KMS-11 (cell line): ENCODE results near the gene KLRB1.
"Not testable (repeated sequence)": the region's sequence is repeated elsewhere in the genome, so short reads cannot be mapped to it uniquely, and the experiment has no call there.

Experiments used
- H2AFZ ChIP-seq: fragments of 200-600 bp; sonication (generic); 2 replicates; pipeline ENCODE4 v1.6.1; 2016; ENCODE audit warnings: antibody characterized with exemption, mixed run types, low read depth
- H3K27ac ChIP-seq: fragments of 200-600 bp; sonication (generic); 2 replicates; pipeline ENCODE4 v1.6.1; 2016; ENCODE audit warnings: mild to moderate bottlenecking, mixed run types
- H3K27me3 ChIP-seq: fragments of 200-600 bp; sonication (generic); 2 replicates; pipeline ENCODE4 v1.6.1; 2017; ENCODE audit warnings: mild to moderate bottlenecking, low read depth, mixed run types, moderate library complexity; ENCODE audit not compliant: insufficient read depth
- H3K36me3 ChIP-seq: fragments of 200-600 bp; sonication (generic); 2 replicates; pipeline ENCODE4 v1.6.1; 2017; ENCODE audit warnings: mild to moderate bottlenecking, mixed run types; ENCODE audit not compliant: insufficient read depth
- H3K4me1 ChIP-seq: fragments of 200-600 bp; sonication (generic); 2 replicates; pipeline ENCODE4 v1.6.1; 2016; ENCODE audit warnings: mild to moderate bottlenecking, low read depth, mixed run types; ENCODE audit not compliant: poor library complexity, severe bottlenecking
- H3K4me2 ChIP-seq: fragments of 200-600 bp; sonication (generic); 2 replicates; pipeline ENCODE4 v1.7.0; 2016; ENCODE audit warnings: mild to moderate bottlenecking, mixed run types
- H3K4me3 ChIP-seq: fragments of 200-600 bp; sonication (generic); IDR thresholded peaks from 2 replicates; pipeline ENCODE4 v1.6.1; 2017; ENCODE audit warnings: low read depth, low read length, mixed read lengths; ENCODE audit not compliant: insufficient read depth
- H3K79me2 ChIP-seq: fragments of 200-600 bp; sonication (generic); 2 replicates; pipeline ENCODE4 v1.6.1; 2016; ENCODE audit warnings: low read depth, mixed run types; ENCODE audit not compliant: insufficient read depth
- H3K9ac ChIP-seq: fragments of 200-600 bp; sonication (generic); 2 replicates; pipeline ENCODE4 v1.6.1; 2016; ENCODE audit warnings: mild to moderate bottlenecking, mixed run types
- H4K20me1 ChIP-seq: fragments of 200-600 bp; sonication (generic); 2 replicates; pipeline ENCODE4 v1.6.1; 2016; ENCODE audit warnings: mild to moderate bottlenecking, mixed run types; ENCODE audit not compliant: insufficient read depth
- TF ChIP-seq, protein P1 (sequence below): fragments of 200-600 bp; sonication (generic); conservative IDR thresholded peaks from 2 replicates; pipeline ENCODE4 v1.6.1; 2017; ENCODE audit warnings: low read depth, mild to moderate bottlenecking, antibody characterized with exemption, low read length, moderate library complexity, mixed read lengths

Gene KLRB1

DNA sequence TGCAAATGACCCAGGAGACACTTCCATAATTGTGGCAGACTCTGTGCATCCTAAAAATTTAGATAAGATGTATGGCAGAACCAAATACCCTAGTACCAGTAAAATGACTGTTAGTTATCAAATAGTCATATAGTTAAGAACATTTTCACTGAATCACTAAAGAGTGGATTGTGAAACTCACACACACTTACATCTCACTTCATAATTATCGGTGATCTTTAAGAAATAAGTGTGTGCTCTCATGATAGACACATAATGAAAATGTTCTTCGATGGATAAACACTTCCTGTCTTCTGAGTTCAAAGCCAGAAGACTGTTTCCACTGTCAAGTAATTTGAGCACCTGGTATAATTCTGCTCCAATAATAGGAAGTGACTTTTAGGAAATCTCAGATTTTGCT lies 19.1 kb upstream of the KLRB1 start:
- TF ChIP-seq, protein P1, sequence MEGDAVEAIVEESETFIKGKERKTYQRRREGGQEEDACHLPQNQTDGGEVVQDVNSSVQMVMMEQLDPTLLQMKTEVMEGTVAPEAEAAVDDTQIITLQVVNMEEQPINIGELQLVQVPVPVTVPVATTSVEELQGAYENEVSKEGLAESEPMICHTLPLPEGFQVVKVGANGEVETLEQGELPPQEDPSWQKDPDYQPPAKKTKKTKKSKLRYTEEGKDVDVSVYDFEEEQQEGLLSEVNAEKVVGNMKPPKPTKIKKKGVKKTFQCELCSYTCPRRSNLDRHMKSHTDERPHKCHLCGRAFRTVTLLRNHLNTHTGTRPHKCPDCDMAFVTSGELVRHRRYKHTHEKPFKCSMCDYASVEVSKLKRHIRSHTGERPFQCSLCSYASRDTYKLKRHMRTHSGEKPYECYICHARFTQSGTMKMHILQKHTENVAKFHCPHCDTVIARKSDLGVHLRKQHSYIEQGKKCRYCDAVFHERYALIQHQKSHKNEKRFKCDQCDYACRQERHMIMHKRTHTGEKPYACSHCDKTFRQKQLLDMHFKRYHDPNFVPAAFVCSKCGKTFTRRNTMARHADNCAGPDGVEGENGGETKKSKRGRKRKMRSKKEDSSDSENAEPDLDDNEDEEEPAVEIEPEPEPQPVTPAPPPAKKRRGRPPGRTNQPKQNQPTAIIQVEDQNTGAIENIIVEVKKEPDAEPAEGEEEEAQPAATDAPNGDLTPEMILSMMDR: no peak

DNA sequence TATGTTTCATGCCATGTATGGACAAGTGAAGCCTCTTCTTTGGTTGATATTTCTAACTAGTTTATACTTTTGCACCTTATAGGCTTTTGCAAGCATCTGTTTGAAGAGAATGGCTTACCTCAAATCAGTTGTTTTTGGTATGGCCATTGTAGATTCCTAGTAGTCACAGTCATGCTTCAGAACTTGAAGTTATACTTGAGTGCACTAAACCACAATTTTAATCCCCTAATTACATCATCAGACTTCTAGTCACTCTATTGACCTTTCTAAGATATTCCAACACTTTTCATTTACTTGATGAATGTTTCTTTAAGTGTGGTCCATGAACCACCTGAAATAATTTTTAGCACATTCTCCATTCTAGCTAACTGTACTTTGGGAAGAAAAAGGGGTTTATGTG lies 18.6 kb upstream of the KLRB1 start:
- TF ChIP-seq, protein P1: no peak
- Histone ChIP-seq H3K4me2 (no peak overlapping the region), H3K27me3 (no peaks in the 10 kb centered on the region)

More for the DNA sequence above, 19.1 kb upstream of the KLRB1 start:
- Histone ChIP-seq H3K36me3 (no peaks in the 10 kb centered on the region), H4K20me1 (no peaks in the 10 kb centered on the region), H3K4me1 (no peaks in the 10 kb centered on the region), H3K27me3 (no peaks in the 10 kb centered on the region), H3K27ac (no peak overlapping the region), H2AFZ (no peak overlapping the region), H3K4me3 (no peak overlapping the region), H3K9ac (no peak overlapping the region), H3K79me2 (no peaks in the 10 kb centered on the region), H3K4me2 (no peak overlapping the region)

DNA sequence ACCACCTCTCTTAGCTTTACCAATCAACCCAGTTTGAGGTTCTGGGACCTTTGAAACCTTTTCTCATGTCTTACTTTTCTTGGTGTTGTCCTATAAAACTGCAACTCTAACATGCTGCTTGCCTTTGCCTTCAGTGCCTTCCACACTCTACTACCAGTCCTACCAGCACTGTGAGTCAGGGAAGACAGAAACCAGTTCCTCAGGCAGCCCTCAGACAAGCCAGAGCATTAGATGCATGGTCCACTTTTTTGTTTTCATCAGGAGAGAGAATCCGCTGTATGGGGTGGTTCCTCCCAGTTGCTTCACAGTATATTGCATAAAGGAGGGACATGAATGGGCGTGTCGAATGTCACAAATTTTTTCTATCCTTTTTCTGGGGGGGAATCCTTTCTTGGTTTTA lies 17.3 kb upstream of the KLRB1 start:
- no peak overlapping the region for H3K27ac ChIP-seq
- no peaks in the 10 kb centered on the region for H3K36me3 ChIP-seq
- no peak overlapping the region for H3K9ac ChIP-seq
- H3K79me2 ChIP-seq: no peaks in the 10 kb centered on the region
- no peak overlapping the region for H3K4me3 ChIP-seq
- H2AFZ ChIP-seq: no peak overlapping the region
- H3K4me2 ChIP-seq: no peak overlapping the region
- H4K20me1 ChIP-seq: no peaks in the 10 kb centered on the region
- no peaks in the 10 kb centered on the region for H3K27me3 ChIP-seq
- TF ChIP-seq, protein P1: no peak
- no peaks in the 10 kb centered on the region for H3K4me1 ChIP-seq

More for the DNA sequence above, 18.6 kb upstream of the KLRB1 start:
- H2AFZ ChIP-seq: no peak overlapping the region
- H3K36me3 ChIP-seq: no peaks in the 10 kb centered on the region
- H3K9ac ChIP-seq: no peak overlapping the region
- H3K4me1 ChIP-seq: no peaks in the 10 kb centered on the region
- no peak overlapping the region for H3K4me3 ChIP-seq
- H3K79me2 ChIP-seq: no peaks in the 10 kb centered on the region
- H4K20me1 ChIP-seq: no peaks in the 10 kb centered on the region
- H3K27ac ChIP-seq: no peak overlapping the region

DNA sequence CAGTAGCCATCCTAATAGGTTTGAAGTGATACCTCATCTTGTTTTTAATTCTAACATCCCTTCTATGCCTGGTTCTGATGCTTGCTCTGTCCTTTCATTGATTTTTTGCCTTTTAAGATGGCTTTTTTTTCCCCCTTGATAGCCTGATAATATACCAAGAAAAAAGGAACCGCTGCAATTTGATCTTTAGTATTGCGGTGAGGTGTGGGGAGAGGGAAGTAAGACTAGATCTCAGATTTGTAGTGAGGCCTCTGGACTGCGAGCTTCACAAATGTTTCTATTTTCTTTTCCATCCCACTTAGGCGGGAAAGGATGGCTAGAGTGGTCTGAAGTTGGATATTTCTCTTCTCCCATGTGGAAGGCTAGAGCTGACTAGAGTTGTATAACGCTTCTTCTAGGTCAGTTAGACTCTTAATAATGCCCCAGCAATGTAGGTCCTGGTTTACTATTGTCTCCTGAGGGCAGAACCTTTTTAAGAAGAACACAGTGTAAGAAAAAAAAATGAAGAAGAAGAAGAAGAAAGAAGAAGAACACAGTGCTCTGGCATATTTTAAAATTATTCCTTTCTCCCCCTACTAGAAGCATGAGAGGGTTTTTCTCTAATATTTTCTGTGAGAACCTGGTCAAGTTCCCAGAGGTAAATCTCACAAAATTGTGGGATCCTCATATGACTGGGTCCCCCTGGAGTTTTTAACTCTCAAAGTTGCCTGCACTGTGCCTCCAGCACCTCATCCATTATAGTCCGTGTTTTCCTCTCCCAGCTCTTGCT lies 11.9 kb upstream of the KLRB1 start:
- H3K27ac ChIP-seq: no peak overlapping the region
- H3K4me1 ChIP-seq: peaks cover 20% of the 10 kb centered on the region
- H2AFZ ChIP-seq: no peak overlapping the region
- H3K9ac ChIP-seq: no peak overlapping the region
- H4K20me1 ChIP-seq: no peaks in the 10 kb centered on the region
- TF ChIP-seq, protein P1: no peak
- no peak overlapping the region for H3K4me3 ChIP-seq
- no peaks in the 10 kb centered on the region for H3K36me3 ChIP-seq
- H3K27me3 ChIP-seq: no peaks in the 10 kb centered on the region
- no peak overlapping the region for H3K4me2 ChIP-seq
- no peaks in the 10 kb centered on the region for H3K79me2 ChIP-seq

DNA sequence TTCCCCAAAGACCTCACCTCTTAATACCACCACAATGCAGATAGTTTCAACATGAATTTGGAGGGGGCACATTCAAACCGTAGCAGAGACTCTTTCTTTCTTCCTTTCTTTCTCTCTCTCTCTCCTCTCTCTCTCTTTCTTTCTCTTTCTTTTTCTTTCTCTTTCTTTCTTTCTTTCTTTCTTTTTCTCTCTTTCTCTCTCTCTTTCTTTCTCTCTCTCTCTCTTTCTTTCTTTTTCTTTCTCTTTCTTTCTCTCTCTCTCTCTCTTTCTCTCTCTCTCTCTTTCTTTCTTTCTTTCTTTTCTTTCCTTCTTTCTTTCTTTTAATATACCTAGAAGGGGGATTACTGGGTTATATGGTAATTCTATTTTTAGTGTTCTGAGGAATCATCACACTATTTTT lies 11.2 kb upstream of the KLRB1 start:
- H3K79me2 ChIP-seq, H3K4me2 ChIP-seq, H3K9ac ChIP-seq, H3K27ac ChIP-seq, H4K20me1 ChIP-seq, H2AFZ ChIP-seq, H3K36me3 ChIP-seq, H3K4me3 ChIP-seq, H3K27me3 ChIP-seq: not testable (repeated sequence)
- H3K4me1 ChIP-seq: peaks cover 22% of the 10 kb centered on the region
